SJCRH30 (cell line): Measurements from ENCODE around the gene PODXL2. TPM values are rescaled to one million over a fixed set of nuclear protein-coding genes. Genes with fewer than 3 reads are reported as not detected.

Experiments
- DNase-seq, 2 experiments: peaks; one replicate each; pipeline ENCODE4 v3.0.0-alpha.2; 2015 to 2020
- H3K27ac ChIP-seq: fragments of 250-450 bp; sonication (Bioruptor Pico); 2 replicates; pipeline ENCODE4 v1.5.1; 2020; ENCODE audit warnings: mild to moderate bottlenecking, moderate library complexity
- H3K27me3 ChIP-seq: fragments of 250-450 bp; sonication (Bioruptor Pico); 2 replicates; pipeline ENCODE4 v1.5.1; 2020; ENCODE audit warnings: mild to moderate bottlenecking, moderate library complexity
- H3K36me3 ChIP-seq: fragments of 250-450 bp; sonication (Bioruptor Pico); 2 replicates; pipeline ENCODE4 v1.5.1; 2020; ENCODE audit warnings: mild to moderate bottlenecking, moderate library complexity
- H3K4me1 ChIP-seq: fragments of 250-450 bp; sonication (Bioruptor Pico); 2 replicates; pipeline ENCODE4 v1.5.1; 2020; ENCODE audit warnings: mild to moderate bottlenecking, moderate library complexity
- H3K4me3 ChIP-seq: fragments of 250-450 bp; sonication (Bioruptor Pico); 2 replicates; pipeline ENCODE4 v1.5.1; 2020; ENCODE audit warnings: mild to moderate bottlenecking, moderate library complexity
- H3K9me3 ChIP-seq: fragments of 250-450 bp; sonication (Bioruptor Pico); replicated peaks from 2 replicates; pipeline ENCODE4 v1.5.1; 2020; ENCODE audit warnings: mild to moderate bottlenecking, moderate library complexity
- total RNA-seq: library from RNA; depleted of rRNA; stranded (reverse); fragments of >200 nt; shearing (Covaris generic); gene quantifications from 2 replicates; pipeline ENCODE4 v1.2.3, GENCODE V29; 2014; rRNA removed

PODXL2 gene
- total RNA-seq, 1 experiment from 2014 or later = 10.7 TPM

GRCh38 chr3:127722091-127722784, 93.3 kb downstream of the PODXL2 start:
- H3K27me3 ChIP-seq = no peaks in the 10 kb centered on the region
- no peak overlapping the region for H3K4me3 ChIP-seq
- peaks cover 8% of the 10 kb centered on the region; the same call in 1 of the 2 replicates for H3K36me3 ChIP-seq
- DNase-seq = no peak
- no peak overlapping the region for H3K27ac ChIP-seq
- H3K9me3 ChIP-seq = peaks cover 6% of the 10 kb centered on the region; the same call in 1 of the 2 replicates
- peaks cover 14% of the 10 kb centered on the region for H3K4me1 ChIP-seq

Other genes starting within 250 kb of the PODXL2 start
- 24.4 and 24.8 TPM in 2 replicates for gene TPRA1, start 38.5 kb upstream of the PODXL2 start, total RNA-seq
- 179 and 182 TPM in 2 replicates for gene MCM2, start 30.8 kb upstream of the PODXL2 start, total RNA-seq
- gene ABTB1, start 43.8 kb downstream of the PODXL2 start, total RNA-seq = 5.4 and 6.1 TPM in 2 replicates
- gene MGLL, start 193.3 kb downstream of the PODXL2 start, total RNA-seq = 32.6 and 41.7 TPM in 2 replicates